IMR-90 (cell line): ENCODE data around the gene ISLR2.

Source experiments
- POLR2A ChIP-seq: IDR thresholded peaks from 2 replicates; pipeline ENCODE4 v1.6.1; 2012; ENCODE audit warnings: mild to moderate bottlenecking, low read depth, low read length
- TF ChIP-seq, protein P1 (sequence below): conservative IDR thresholded peaks from 2 replicates; pipeline ENCODE4 v1.5.1; 2012; ENCODE audit warnings: mild to moderate bottlenecking, low read depth, low read length, improper control_type of control experiment

DNA sequence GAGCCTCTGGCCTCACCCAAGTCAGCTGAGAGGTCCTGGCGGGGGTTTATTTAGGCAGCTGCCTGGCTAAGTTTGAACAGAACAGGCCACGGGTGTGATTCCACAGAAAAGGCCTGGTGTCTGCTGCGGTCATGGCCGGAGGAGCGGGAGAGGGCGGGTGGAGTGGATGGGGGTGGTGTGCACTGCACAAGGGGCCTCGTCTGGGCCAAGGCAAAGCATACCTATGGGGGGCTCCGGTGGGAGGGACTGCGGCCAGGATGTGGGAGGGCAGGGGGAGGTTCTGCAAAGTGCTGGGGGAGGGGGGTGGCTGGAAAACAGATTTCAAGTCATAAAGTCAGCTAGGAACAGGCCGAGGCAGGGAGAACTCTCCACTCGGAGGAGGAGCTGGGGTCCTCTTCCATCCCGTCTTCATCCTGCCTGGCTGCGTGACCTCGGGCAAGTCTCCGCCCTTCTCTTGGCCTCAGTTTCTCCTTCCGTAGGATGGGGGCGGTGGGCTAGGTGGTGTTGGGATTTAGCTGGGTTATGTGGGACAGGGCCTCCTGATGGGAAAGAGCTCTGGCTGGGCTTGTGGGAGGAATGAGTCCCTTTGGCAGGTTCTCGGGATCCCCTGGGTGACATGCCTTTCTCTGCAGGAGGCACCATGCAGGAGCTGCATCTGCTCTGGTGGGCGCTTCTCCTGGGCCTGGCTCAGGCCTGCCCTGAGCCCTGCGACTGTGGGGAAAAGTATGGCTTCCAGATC is 44.0 kb downstream of the ISLR2 start:
- TF ChIP-seq, protein P1, sequence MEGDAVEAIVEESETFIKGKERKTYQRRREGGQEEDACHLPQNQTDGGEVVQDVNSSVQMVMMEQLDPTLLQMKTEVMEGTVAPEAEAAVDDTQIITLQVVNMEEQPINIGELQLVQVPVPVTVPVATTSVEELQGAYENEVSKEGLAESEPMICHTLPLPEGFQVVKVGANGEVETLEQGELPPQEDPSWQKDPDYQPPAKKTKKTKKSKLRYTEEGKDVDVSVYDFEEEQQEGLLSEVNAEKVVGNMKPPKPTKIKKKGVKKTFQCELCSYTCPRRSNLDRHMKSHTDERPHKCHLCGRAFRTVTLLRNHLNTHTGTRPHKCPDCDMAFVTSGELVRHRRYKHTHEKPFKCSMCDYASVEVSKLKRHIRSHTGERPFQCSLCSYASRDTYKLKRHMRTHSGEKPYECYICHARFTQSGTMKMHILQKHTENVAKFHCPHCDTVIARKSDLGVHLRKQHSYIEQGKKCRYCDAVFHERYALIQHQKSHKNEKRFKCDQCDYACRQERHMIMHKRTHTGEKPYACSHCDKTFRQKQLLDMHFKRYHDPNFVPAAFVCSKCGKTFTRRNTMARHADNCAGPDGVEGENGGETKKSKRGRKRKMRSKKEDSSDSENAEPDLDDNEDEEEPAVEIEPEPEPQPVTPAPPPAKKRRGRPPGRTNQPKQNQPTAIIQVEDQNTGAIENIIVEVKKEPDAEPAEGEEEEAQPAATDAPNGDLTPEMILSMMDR: no peak
- TF ChIP-seq POLR2A: no peak
